ENCODE measurements around the gene ADSL.

Gene ADSL

GRCh38 chr22:40418366-40419201, 72.3 kb downstream of the ADSL start:
- no peak for DNase-seq (ENCODE audit: low read depth)

- DNase-seq (ENCODE audit: low read depth) = no peak
These were observed 73.4 kb downstream of the ADSL start for GRCh38 chr22:40419718-40420117.

GRCh38 chr22:40420341-40421081, 74.2 kb downstream of the ADSL start:
- DNase-seq (ENCODE audit: low read depth) = no peak

DNA sequence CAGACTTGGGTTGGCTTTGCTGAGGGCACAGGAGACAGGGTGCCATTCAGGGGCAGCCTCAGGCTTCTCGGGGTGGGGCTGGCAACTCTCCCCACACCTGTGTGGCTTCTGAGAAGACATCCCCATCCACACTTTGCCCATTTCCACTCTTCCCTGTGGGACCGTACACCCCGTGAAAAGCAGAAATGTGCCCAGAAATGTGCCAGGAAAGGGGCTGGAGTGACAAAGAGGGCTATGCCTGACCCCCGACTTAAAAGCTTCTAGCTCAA, 74.7 kb downstream of the ADSL start:
- no peak for DNase-seq (ENCODE audit: low read depth)

- no peak for DNase-seq (ENCODE audit: low read depth)
These were observed 75.6 kb downstream of the ADSL start for GRCh38 chr22:40421941-40422340.

- no peak for DNase-seq (ENCODE audit: low read depth)
These were observed 76.4 kb downstream of the ADSL start for GRCh38 chr22:40422558-40423309.

GRCh38 chr22:40423310-40423688, 77.0 kb downstream of the ADSL start:
- DNase-seq (ENCODE audit: low read depth) = no peak

DNA sequence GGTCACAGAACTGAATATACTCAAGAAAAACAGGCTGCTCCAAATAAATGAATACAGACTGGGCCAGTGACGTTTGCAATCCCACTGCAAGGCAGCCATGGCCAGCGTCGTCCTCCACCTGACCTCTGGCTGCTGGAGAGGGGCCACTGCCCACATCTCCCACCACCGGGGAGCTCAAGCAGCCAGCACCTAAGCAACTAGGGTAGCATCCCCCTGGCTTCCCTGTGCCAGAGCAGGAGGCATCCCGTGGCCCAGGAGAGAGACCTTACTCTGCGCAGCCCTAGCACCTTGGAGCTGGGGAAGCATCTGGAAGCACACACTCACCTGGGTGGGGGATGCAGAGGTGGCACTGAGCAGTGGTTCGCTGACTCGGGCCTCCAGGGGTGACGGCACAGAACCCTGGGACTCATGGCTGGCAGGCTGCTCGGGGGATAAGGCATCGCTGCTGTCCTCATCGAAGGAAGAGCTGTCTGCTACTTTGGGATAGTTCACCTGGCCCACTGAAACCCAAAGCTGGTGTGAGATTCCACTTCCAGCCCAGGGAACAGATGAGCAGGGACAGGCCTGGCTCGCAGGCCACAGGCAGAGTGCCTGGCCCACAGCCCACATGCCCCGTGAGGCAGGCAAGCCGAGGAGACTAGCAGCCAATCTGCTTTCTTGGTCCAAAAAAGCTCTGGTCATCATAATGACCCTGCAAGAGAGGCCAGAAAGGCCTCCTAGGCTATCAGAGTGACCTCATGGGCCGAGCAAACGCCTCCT, 77.8 kb downstream of the ADSL start:
- no peak for DNase-seq (ENCODE audit: low read depth)

GRCh38 chr22:40425082-40425481, 78.8 kb downstream of the ADSL start:
- DNase-seq (ENCODE audit: low read depth) = no peak

- DNase-seq (ENCODE audit: low read depth) = no peak
These were observed 80.5 kb downstream of the ADSL start for GRCh38 chr22:40426594-40427333.

- no peak for DNase-seq (ENCODE audit: low read depth)
These were observed 82.5 kb downstream of the ADSL start for GRCh38 chr22:40428796-40429195.

- no peak for DNase-seq (ENCODE audit: low read depth)
These were observed 83.2 kb downstream of the ADSL start for GRCh38 chr22:40429481-40429880.

DNA sequence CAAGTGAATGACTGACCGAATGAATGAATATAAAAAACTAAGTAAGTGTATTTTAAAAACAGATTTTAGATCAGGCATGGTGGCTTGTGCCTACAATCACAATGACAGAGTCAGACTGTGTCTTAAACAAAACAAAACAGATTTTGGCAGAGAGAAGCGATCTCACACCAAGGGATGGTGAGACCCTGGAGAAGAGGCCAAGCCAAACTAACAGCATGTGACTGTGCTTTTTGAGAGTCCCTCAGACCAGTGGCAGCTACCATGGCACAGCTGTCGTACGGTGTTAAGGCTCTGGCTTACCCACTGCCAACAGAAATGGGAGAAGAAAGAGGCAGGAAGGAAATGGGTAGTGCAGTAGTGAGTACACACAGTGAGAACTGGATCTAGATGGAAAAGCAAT, 84.7 kb downstream of the ADSL start:
- no peak for DNase-seq (ENCODE audit: low read depth)

- DNase-seq (ENCODE audit: low read depth) = no peak
These were observed 85.9 kb downstream of the ADSL start for GRCh38 chr22:40432157-40432556.

- no peak for DNase-seq (ENCODE audit: low read depth)
These were observed 86.3 kb downstream of the ADSL start for GRCh38 chr22:40432625-40433024.

DNA sequence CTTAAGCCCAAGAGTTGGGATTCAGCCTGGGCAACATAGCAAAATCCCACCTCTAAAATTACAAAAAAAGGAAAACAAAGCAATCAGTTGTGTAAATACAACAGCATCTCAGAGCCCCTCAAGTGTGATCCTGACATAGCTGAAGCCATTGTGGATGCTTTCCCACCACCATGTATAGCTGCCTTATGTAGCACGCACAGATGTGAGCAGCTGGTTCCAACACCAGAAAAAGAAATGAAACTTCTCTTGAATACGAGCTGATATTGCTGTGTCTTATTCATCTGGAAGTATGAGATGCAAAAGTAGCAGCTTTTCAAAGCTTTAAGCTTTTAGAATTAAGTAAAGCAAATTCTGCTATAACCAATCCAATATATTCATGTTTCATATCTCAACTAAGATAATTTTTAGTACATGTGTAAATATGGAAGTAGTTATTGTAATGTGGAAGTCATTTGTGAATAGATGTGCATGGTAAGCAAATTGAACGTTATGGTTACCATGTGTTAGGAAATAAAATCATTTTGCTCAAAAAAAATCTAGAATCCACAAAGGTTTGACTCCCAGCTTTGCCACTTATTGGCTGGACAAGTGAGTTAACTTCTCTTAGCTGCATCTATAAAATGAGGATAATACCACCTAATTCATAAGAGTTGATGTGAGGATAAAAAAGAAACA, 87.3 kb downstream of the ADSL start:
- DNase-seq (ENCODE audit: low read depth) = no peak

DNA sequence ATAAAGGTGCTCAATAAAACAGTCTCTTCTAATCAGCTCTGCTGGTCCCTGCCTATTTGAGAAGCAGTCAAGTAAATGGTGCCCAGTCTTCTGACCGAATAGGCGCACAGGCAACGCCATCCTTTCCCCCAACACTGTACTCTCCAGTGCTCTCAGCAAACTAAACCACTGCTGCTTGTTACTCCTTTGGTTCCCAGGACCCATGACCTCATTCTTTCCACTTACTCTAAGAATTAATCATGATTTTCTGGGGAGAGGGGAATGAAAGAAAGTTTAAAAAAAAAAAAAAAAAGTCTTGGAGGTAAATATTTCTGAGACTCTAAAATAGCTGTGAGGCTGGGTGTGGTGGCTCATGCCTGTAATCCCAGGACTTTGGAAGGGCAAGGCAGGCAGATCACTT, 87.8 kb downstream of the ADSL start:
- DNase-seq (ENCODE audit: low read depth) = no peak

DNA sequence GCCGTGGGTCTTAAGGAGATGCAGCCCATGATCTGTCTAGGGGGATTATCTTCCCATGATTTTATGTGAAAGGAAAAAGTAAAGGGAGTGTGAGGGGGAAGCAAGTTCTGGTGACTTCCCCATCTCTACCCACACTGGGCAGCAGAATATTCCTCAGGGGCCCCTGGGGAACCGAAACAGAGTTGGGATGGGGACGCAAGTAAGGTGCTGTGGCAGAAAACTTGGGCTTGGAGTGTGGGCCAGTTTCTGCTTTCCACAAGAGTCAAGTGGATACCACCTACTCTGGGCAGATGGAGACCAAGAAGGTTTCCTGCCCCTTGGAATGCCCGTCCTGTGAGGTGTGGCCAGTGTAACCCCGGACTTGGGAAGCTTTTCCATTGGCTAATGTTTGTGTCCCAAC, 88.4 kb downstream of the ADSL start:
- DNase-seq (ENCODE audit: low read depth) = no peak

GRCh38 chr22:40436505-40437431, 90.5 kb downstream of the ADSL start:
- DNase-seq (ENCODE audit: low read depth) = no peak
